HL-60 (cell line): ENCODE results near the gene RAB5B.

Experiments
- DNase-seq, 2 experiments: peaks; one replicate each; pipeline ENCODE4 v3.0.0-alpha.2; 2010 to 2020; ENCODE audit warnings: low read depth in 1 of 2, low spot score in 1 of 2
- H3K27ac ChIP-seq: fragments of 250-450 bp; sonication (Bioruptor Pico); replicated peaks from 2 replicates; pipeline ENCODE4 v1.5.1; 2020; ENCODE audit warnings: mild to moderate bottlenecking, moderate library complexity
- H3K27me3 ChIP-seq: fragments of 250-450 bp; sonication (Bioruptor Pico); 2 replicates; pipeline ENCODE4 v1.5.1; 2021; ENCODE audit warnings: mild to moderate bottlenecking, moderate library complexity; ENCODE audit not compliant: insufficient read depth, poor library complexity, severe bottlenecking
- H3K4me3 ChIP-seq: replicated peaks from 2 replicates; pipeline ENCODE4 v1.5.1; 2011; ENCODE audit warnings: mild to moderate bottlenecking, control low read depth, low read length; ENCODE audit not compliant: insufficient read depth
- CTCF ChIP-seq: IDR thresholded peaks from one replicate; pipeline ENCODE4 v1.5.1; 2011; ENCODE audit warnings: low read length, control low read depth, inconsistent platforms; ENCODE audit not compliant: insufficient read depth
- GABPA ChIP-seq: IDR thresholded peaks from 2 replicates; pipeline ENCODE4 v1.6.1; 2012; ENCODE audit warnings: low read depth
- POLR2AphosphoS5 ChIP-seq: IDR thresholded peaks from 2 replicates; pipeline ENCODE4 v1.6.1; 2012; ENCODE audit warnings: low read depth
- REST ChIP-seq: IDR thresholded peaks from 2 replicates; pipeline ENCODE4 v1.6.1; 2012; ENCODE audit warnings: low read depth; ENCODE audit not compliant: insufficient replicate concordance
- SPI1 ChIP-seq: IDR thresholded peaks from 2 replicates; pipeline ENCODE4 v1.6.1; 2012; ENCODE audit warnings: low read depth, mild to moderate bottlenecking, borderline replicate concordance

The RAB5B gene

GRCh38 chr12:55938826-55939501 is 34.9 kb upstream of the RAB5B start:
- no peak for TF ChIP-seq POLR2AphosphoS5
- no peak for TF ChIP-seq REST
- TF ChIP-seq GABPA, result no peak
- no peak for TF ChIP-seq CTCF
- no peak for TF ChIP-seq SPI1
- H3K27me3 ChIP-seq, result no peaks in the 10 kb centered on the region
- H3K4me3 ChIP-seq, result no peak overlapping the region
- no peak for DNase-seq
- no peak overlapping the region for H3K27ac ChIP-seq

- Histone ChIP-seq H3K27me3 (no peaks in the 10 kb centered on the region), H3K4me3 (no peak overlapping the region), H3K27ac (no peak overlapping the region)
- TF ChIP-seq POLR2AphosphoS5 (no peak), CTCF (peak; percentile 98)
- peak; percentile 80 to 88 for DNase-seq
Observed at GRCh38 chr12:55940065-55940732, 33.7 kb upstream of the RAB5B start.

GRCh38 chr12:55942055-55942454 is 31.8 kb upstream of the RAB5B start:
- no peak overlapping the region for H3K27ac ChIP-seq
- no peaks in the 10 kb centered on the region for H3K27me3 ChIP-seq
- no peak for TF ChIP-seq REST
- no peak for TF ChIP-seq SPI1
- TF ChIP-seq GABPA, result no peak
- no peak for TF ChIP-seq POLR2AphosphoS5
- TF ChIP-seq CTCF, result no peak
- H3K4me3 ChIP-seq, result no peak overlapping the region
- no peak for DNase-seq
